GM12801 (cell line): ENCODE data around the gene SOS2.

Source experiments
- TF ChIP-seq, protein P1 (sequence below): IDR thresholded peaks from one replicate; pipeline ENCODE4 v1.5.1; 2011; ENCODE audit warnings: control low read depth; ENCODE audit not compliant: insufficient read length; ENCODE audit errors: extremely low read depth

Gene SOS2

DNA sequence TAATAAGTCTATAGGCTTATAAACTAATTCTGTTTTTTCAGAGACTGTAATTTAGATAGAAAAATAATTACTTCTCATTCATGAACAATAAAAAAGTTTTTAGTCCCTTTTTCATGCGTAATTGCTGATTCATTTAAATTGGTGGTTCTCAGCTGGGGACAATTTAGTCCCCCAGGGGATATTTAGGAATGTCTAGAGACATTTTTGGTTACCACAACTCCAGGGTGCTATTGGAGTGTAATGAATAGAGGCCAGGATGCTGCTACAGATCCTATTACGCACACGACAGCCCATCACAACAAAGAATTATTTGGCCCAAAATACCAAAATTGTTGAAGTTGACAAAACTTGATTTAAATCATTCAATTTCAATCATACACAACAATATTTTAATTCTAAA lies 92.2 kb downstream of the SOS2 start:
- TF ChIP-seq, protein P1, sequence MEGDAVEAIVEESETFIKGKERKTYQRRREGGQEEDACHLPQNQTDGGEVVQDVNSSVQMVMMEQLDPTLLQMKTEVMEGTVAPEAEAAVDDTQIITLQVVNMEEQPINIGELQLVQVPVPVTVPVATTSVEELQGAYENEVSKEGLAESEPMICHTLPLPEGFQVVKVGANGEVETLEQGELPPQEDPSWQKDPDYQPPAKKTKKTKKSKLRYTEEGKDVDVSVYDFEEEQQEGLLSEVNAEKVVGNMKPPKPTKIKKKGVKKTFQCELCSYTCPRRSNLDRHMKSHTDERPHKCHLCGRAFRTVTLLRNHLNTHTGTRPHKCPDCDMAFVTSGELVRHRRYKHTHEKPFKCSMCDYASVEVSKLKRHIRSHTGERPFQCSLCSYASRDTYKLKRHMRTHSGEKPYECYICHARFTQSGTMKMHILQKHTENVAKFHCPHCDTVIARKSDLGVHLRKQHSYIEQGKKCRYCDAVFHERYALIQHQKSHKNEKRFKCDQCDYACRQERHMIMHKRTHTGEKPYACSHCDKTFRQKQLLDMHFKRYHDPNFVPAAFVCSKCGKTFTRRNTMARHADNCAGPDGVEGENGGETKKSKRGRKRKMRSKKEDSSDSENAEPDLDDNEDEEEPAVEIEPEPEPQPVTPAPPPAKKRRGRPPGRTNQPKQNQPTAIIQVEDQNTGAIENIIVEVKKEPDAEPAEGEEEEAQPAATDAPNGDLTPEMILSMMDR, result no peak

DNA sequence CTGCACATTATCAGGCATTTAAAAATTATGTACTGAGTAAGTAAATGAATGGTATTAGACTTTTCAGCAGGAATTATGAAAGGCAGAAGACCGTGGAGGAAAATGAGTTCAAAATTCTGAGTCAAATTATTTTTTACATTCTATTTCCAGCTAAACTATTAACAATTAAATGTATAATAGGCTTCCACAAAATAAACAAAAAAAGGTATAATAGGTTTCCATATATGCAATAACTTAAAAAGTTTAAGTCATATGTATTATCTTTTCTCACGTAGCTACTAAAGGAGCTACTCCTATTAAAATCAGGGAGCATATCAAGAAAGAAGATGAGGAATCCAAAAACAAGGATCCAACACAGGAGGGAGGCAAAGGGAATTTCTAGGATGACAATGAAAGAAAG lies 103.6 kb downstream of the SOS2 start:
- TF ChIP-seq, protein P1, result no peak

DNA sequence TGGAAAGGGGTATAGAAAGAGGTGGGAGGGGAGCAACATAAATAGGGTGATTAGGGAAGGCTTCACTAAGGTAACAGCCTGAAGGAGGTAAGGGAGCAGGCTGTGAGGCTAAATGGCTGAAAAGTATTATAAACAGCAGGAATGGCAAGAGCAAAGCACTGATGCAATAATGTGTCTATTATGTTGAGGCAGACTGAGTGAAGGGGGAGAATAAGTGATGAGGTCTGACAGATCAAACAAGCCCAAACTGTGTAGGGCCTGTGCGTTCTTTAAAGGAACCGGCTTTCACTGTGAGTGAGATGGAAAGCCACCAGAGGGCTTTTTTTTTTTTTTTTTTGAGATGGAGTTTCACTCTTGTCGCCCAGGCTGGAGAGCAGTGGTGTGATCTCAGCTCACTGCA lies 108.3 kb downstream of the SOS2 start:
- TF ChIP-seq, protein P1, result no peak

DNA sequence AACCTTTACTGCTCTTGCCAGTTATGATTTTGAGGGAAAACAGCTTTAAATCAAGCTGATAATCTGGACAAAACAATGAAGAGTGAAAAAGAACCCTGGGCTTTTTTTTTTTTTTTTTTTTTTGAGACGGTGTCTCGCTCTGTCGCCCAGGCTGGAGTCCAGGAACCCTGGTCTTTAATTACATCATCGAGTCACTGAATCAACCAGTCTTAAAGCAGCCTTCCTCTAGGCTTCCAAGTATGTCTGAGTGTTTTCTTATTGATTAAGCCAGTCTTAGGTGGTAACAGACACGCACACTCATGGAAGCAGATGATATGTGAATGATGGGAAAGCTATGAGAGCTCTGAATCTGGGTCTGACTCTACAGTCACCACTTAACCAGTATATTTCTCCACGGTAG lies 109.1 kb downstream of the SOS2 start:
- TF ChIP-seq, protein P1, result no peak

DNA sequence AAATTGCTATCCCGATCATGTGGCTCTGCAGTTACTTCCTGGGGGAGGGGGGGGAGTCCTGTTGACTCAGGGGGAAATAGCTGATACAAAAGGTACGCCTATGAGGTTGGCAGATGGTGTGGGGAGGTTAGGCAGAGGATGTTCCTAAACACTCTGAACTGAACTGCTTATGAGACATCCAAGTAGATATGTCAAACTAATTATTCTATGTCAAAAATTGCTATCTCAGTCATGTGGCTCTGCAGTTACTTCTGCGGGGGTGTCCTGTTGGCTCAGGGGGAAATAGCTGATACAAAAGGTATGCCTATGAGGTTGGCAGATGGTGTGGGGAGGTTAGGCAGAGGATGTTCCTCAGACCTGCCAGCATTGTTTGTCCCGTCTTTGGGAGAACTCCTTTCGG lies 109.9 kb downstream of the SOS2 start:
- TF ChIP-seq, protein P1, result no peak

DNA sequence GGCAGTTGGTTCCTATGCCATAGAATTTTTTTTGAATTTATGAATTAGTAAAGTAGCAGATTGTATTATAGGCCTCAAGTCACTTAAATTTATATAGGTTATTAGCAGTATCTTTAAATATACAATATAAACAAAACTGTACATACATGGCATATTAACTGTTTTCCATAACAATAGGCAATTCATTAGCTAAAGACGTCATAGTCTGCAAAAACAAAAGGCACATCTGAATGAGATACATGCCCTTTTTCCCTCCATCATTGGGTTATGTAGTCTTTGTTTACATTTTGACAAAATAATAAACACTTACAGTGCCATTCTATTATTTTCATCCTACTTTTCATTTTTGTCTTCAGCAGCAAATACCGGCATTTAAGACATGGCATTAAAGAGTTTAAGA lies 113.9 kb downstream of the SOS2 start:
- TF ChIP-seq, protein P1, result no peak

DNA sequence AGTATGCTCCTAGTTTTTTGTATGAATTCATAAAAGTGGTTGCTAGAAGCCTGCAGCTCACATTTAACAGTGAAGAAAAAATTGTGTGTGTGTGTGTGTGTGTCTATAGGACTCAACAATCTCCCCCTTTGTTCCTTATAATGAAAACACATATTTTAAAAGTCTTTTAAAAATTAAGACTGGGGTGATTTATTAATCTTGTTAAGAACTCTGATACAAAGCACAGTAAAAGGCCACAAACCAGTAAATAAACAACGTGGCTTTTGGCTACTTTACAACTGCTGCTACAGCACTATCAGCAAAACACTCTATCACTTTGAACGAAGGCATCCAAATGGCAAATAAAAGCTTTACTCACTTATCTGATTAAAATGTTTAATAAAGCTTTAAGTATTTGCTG lies 114.4 kb downstream of the SOS2 start:
- TF ChIP-seq, protein P1, result no peak
